Ishikawa (cell line): ENCODE data around the gene AFF2.

ENCODE experiments used
- CREB1 ChIP-seq: IDR thresholded peaks from 2 replicates; pipeline ENCODE4 v1.6.1; 2012; ENCODE audit warnings: low read depth
- EGR1 ChIP-seq: IDR thresholded peaks from 2 replicates; pipeline ENCODE4 v1.6.1; 2012
- FOXM1 ChIP-seq: IDR thresholded peaks from 2 replicates; pipeline ENCODE4 v1.6.1; 2012; ENCODE audit warnings: low read depth, borderline replicate concordance
- NFIC ChIP-seq: IDR thresholded peaks from 2 replicates; pipeline ENCODE4 v1.6.1; 2012
- TAF1 ChIP-seq: IDR thresholded peaks from 2 replicates; pipeline ENCODE4 v1.6.1; 2012; ENCODE audit warnings: low read depth, mild to moderate bottlenecking
- TEAD4 ChIP-seq: IDR thresholded peaks from 2 replicates; pipeline ENCODE4 v1.6.1; 2012
- YY1 ChIP-seq: IDR thresholded peaks from 2 replicates; pipeline ENCODE4 v1.6.1; 2012; ENCODE audit warnings: low read depth
- TF ChIP-seq, protein P1 (sequence below): IDR thresholded peaks from 2 replicates; pipeline ENCODE4 v1.6.1; 2012

DNA sequence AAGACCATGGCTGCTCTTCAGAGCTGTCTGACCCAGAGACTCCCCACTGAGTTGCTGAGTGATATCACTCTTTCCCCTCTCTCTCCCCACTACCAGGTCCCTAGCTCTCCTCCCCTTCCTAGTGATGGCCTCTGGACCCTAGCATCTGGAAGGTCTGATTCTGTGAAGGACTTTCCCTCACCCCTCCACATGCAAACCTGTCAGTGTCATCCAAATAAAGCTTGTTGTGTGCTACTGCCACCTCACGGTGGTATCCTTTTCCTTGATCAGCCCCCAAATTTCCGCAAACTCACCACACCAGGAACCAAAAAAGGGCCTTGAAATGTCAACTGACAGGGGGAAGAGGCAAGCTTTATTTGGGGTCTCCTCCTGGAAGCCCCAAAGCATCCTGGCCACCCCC lies 504.5 kb downstream of the AFF2 start:
- TF ChIP-seq CREB1, result no peak
- no peak for TF ChIP-seq EGR1
- no peak for TF ChIP-seq FOXM1
- TF ChIP-seq YY1, result no peak
- TF ChIP-seq, protein P1, sequence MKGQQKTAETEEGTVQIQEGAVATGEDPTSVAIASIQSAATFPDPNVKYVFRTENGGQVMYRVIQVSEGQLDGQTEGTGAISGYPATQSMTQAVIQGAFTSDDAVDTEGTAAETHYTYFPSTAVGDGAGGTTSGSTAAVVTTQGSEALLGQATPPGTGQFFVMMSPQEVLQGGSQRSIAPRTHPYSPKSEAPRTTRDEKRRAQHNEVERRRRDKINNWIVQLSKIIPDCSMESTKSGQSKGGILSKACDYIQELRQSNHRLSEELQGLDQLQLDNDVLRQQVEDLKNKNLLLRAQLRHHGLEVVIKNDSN, result no peak
- no peak for TF ChIP-seq TEAD4
- TF ChIP-seq NFIC, result no peak
- no peak for TF ChIP-seq TAF1
